ENCODE measurements around the gene FAM151B.
"Not testable (repeated sequence)": the region's sequence is repeated elsewhere in the genome, so short reads cannot be mapped to it uniquely, and the experiment has no call there.

The FAM151B gene, protein sequence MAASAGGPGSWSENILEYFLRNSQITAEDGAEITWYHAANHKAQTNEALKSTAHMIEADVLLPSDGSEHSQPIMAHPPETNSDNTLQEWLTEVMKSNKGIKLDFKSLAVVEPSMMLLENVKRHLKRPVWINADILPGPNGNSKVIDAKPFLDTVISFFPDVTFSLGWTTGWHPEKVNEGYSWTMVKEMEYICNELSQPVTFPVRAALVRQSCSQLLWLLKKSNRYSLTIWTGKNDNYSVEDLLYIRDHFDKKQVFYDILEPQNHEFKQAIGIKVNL

DNA sequence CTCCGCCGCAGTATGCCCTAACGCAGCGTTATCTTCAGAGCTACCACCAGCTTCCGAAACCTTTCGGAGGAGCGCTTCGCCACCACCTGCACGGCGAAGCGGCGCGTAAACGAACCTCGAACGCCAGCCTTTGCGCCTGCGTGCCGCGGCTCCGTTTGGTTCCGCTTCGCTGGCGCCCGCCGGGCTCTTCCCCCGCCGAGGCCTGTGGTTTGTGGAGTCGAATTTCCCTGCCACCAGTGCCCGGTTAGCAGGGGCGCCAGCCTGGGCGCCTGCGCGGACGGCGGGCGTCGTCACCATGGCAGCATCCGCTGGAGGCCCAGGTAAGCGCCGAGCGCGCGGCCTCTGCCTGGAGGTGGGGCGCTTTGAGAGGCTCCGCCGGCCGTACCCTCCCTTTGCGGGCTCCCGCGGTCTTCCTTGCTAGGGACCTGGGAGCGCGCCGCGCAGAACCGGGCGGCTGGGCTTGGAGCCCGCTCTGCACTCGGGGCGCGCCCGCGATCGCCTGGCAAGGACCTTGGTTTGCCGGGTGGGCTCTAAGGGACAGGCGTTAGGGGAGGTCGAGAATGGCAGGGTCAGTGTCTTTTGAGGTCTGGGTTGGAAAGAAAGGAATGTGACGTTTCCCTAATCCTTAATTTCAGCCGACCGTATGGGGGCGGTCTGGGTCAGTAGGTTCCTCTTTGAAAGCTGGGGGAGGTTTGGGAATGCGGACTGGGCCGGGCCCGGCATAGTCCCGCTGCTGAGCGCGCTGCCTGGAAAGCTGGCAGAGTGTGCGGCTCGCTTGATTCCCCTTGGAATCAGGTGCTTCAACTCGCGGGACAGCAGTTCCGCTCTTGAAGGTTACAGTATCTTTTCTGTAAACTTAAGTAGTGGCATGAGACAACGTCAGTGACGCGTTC, at the start of gene FAM151B:
Gene FAM151B, plus strand, starts transcription at position 272 of the 893 bp plus-strand sequence. Its CDS starts 24 bp downstream, at position 296.
- peak; percentile 81 for DNase-seq

DNA sequence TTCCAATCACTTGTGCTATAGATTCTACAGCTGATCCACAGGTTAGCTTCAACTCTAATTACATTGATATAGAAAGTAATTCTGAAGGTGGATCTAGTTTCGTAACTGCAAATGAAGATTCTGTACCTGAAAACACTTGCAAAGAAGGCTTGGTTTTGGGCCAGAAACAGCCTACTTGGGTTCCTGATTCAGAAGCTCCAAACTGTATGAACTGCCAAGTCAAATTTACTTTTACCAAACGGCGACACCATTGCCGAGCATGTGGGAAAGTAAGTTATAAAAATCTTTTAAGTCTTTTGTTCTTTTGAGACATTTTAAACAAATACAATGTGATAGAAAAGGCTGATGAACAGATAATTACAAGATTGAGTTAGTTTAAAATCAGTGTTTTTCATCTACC, 49.2 kb upstream of the FAM151B start:
- DNase-seq, result no peak

DNA sequence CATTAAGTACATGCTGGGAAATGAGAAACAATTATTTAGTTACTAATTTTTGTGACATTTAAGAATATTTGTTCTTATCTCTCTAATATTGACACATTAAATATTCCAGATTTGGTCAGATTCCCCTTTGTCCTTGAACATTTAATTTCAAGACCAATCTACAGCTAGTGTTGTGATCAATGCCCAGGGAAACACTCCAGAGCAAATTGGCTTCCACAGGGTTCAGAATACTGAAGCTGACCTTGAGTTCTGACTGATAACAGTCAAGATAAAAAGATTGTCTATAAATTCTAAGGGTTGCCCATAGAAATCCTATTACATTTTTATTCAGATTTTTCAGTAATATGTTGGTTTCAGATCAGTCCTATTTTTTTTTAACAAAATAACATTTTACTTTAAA, 48.7 kb upstream of the FAM151B start:
- no peak for DNase-seq

GRCh38 chr5:80442742-80443141, 45.2 kb upstream of the FAM151B start:
- no peak for DNase-seq

GRCh38 chr5:80453366-80453765, 34.5 kb upstream of the FAM151B start:
- no peak for DNase-seq

GRCh38 chr5:80463269-80463668, 24.6 kb upstream of the FAM151B start:
- DNase-seq, result no peak

DNA sequence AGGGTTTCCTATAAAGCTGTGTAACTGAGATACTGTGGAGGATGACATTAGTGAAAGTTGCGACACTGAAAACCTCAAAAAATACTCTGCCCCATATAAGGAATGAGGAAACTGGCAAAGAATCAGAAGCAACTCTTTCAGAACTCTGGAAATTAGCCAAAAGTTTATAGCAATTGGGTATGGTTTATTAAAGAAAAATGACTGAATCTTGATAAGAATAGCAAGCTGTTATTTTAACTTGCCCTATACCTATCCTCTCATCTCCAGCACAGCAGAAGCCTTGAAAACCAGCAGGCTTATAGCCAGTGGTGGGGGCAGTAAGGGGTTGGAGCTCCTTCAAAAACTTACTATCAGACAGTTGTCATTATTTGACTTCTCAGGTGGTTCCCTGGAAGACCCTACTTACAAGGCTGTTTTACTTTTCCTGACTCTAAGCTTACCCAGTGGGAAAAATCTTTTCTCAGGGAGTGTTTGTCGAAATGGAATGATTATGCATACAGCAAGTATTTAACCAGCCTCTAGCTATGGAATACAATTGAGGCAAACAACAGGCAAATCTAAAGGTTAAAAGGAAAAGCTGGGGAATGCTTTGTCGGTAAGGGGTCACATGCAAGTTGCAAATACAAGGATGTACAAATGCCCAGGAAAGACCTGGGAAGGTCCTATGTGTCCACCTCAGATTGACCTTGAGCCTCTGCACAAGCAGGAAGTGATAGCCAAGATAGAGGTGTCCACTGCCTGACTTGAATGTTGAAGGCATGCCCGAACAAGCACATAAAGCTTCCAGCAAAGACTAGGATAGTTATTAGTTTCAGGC, 21.0 kb upstream of the FAM151B start:
- DNase-seq, result no peak

DNA sequence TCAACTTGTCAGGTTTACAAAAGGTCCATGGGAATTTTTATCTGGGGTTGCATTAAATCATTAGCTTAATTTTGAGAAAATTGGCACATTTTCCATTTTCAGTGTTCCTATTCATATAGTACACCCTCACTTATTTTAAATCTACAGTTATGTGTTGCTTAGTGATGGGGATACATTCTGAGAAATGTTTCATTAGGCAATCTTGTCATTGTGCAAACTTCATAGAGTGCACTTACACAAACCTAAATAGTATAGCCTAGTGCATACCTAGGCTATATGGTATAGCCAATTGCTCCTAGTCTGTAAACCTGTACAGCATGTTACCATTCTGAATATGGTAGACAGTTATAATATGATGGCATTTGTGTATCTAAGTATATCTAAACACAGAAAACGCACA, 19.8 kb upstream of the FAM151B start:
- DNase-seq, result no peak

DNA sequence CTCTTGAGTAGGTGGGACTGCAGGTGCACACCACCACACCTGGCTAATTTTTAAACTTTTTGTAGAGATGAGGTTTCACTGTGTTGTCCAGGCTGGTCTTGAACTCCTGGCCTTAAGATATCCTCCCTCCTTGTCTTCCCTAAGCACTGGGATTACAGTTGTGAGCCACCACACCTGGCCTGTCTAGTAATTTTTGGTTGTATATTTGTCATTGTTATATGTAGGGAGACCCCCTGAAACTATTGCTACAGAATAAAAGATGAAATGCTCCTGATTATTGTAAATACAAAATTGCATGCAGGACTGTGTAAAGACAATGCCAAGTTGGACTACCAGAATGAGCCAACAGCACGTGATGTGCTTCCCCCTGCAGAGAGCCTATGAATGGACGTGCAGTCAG, 17.3 kb upstream of the FAM151B start:
- not testable (repeated sequence) for DNase-seq

DNA sequence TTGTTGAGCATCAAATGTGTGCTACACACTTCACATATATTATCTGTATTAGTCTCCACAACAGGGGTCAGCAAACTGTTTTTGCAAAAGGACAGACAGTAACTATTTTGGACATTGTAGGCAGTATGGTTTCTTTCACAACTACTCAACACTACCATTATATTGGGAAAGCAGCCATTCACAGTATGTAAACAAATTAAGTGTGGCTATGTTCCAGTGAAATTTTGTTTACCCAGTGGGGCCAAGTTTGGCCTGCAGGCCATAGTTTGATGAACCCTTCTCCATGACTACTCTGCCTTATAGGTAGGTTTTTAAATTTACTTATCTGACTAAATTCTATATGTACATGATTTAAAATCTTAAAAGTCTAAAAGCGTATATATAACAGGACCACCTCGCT, 13.0 kb upstream of the FAM151B start:
- no peak for DNase-seq

DNA sequence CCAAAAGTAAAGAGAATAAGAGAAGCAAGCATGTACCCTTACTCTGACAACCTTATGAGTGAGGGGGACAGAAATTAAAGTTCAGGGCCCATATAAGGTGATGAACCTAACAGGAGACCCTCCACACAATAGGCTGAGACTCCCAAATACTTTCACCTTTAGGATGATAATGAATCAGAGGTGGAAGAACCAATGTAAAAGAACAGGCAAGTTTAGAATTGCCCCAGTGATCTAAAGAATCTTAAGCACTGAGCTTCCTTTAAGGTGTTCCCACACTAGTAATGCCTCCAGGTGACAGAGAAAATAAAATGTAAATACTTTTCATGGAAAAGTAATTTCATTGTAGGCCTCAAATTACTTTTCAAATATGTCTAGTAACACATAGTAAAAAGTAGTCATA, 8.2 kb upstream of the FAM151B start:
- no peak for DNase-seq

GRCh38 chr5:80480354-80480753, 7.5 kb upstream of the FAM151B start:
- DNase-seq, result no peak

- DNase-seq, result peak; percentile 9
Observed at GRCh38 chr5:80481019-80481893, 6.6 kb upstream of the FAM151B start.

GRCh38 chr5:80482578-80482977, 5.3 kb upstream of the FAM151B start:
- DNase-seq, result no peak

DNA sequence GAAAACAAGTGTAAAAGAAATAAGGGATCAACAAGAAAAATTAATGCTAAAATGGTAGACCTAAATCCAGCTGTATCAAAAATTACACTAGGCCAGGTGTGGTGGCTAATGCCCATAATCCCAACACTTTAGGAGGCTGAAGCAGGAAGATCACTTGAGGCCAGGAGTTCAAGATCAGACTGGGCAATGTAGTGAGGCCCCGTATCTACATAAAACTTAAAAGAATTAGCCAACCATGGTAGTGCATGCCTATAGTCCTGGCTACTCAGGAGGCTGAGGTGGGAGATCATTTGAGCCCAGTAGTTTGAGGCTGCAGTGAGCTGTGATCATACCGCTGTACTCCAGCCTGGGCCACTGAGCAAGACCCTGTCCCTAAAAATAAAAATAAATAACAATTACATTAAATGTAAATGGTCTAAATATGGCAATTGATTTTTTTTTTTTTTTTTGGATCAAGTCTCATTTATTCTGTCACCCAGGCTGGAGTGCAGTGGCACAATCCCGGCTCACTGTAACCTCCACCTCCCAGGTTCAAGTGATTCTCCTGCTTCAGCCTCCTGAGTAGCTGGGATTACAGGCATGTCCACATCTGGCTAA, 4.2 kb upstream of the FAM151B start:
- DNase-seq, result no peak

DNA sequence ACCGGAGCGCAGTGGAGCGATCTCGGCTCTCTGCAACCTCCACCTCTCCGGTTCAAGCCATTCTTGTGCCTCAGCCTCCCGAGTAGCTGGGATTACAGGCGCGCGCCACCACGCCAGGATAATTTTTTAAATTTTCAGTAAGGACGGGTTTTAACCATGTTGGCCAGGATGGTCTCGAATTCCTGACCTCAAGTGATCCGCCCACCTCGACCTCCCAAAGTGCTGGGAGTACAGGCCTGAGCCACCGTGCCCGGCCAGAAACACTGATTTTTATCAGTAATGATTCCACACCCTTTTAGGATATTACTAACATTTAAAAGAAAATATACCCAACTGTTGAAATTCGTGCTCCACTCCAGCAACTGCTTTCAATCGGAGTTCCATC, 464 bp upstream of the FAM151B start:
- DNase-seq, result no peak

DNA sequence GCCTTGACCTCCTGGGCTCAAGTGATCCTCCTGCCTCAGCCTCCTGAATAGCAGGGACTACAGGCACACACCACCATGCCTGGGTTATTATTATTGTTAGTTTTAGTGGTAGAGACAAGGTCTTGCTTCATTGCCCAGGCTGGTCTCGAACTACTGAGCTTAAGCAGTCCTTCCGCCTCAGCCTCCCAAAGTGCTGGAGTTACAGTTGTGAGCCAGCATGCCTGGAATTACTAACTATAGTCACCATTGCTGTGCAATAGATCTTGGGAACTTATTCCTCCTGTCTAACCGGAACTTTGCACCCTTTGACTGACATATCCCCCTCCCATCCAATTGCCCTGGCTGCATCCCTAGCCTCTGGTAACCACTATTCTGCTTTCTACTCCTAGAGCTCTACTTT, 3.4 kb downstream of the FAM151B start:
- DNase-seq, result no peak

DNA sequence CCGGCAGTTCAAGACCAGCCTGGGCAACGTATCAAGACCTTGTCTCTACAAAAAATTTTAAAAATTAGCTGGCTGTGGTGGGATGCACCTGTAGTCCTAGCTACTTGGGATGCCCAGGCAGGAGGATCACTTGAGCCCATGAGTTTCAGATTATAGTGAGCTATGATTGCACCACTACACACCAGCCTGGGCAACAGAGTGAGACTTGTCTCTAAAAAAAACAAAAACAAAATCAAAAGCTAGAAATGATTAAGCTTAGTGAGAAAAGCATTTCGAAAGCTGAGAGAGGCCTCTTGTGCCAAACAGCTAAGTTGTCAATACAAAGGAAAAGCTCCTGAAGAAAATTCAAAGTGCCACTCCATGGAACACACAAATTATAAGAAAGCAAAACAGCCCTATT, 4.8 kb downstream of the FAM151B start:
- no peak for DNase-seq

- DNase-seq, result not testable (repeated sequence)
Observed at GRCh38 chr5:80493443-80493842, 5.5 kb downstream of the FAM151B start.

DNA sequence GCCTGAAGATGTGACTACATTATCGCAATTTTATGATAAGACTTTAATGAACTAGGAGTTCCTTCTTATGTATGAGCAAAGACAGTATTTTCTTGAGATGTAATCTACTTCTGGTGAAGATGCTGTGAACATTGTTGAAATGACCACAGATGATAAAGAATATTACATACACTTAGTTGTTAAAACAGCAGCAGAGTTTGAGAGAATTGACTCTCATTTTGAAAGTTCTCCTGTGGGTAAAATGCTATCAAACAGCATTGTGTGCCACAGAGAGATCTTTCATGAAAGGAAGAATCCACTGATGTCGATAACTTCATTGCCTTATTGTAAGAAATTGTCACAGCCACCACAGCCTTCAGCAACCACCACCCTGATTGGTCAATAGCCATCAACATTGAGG, 8.0 kb downstream of the FAM151B start:
- no peak for DNase-seq

- no peak for DNase-seq
Observed at GRCh38 chr5:80502800-80503199, 14.9 kb downstream of the FAM151B start.

GRCh38 chr5:80503641-80504040, 15.7 kb downstream of the FAM151B start:
- peak; percentile 18 for DNase-seq

Data from CD4-positive, alpha-beta T cell treated with Interferon gamma for 1 hour (primary cell).